ENCODE data around the gene SLC35E3. TPM values are rescaled to one million over a fixed set of nuclear protein-coding genes. Genes with fewer than 3 reads are reported as not detected.

SLC35E3 gene
- total and polyA plus RNA-seq, 2 of the 13 experiments (the other 11 are each of a cell fraction or from before 2014, with no cell fraction given) = 13.0 to 22.1 TPM

DNA sequence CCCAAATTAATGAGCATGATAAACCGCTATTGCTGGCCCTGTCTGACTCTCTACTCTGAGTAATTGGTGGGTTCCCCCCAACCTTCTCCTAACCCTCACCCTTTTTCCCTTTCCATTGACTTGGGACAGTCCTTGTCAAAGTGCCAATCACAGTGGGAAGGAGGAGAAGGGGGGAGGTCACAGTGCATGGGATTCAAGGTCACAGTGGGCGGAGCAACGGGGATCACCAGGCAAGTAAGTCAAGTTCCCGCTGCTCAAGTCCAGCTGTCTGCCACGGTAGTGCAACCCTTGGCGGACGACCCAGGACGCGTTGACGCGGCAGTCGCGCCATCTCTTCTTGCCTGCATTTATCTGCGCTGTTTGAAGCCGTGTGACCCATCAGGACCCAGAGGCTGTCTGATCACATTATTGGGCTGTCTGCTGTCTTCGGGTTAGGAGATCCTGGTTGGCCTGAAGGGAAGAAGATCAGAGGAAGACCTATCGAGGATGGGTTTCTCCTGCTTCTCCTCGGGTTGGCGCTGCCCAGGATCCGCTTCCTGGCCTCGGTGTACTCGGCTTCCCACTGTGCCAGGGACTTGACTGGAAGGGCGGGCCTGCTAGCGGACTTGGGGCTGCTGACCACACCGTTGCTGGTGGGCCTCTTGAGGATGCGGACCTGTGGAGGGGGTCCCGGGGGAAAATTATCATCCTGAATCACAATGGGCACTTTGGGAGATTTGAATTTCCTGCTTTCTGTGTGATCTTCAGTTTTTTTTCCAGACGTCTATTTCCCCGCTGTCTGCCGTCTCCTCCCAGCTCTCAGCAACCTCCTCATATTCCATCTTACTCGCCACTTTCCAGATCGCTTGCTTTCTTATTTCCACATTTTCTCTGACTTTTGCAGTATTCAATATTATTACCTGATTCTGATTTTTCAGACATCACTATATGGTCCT lies 58.9 kb downstream of the SLC35E3 start (continued):
- TF ChIP-seq FOXK1 (CRISPR knock-in tag; IDR thresholded peaks at IDR 0.05; ENCODE audit: borderline replicate concordance, low read depth) (no peak; the same call in 1 of the 2 replicates), YEATS4 (CRISPR knock-in tag; IDR thresholded peaks at IDR 0.05; ENCODE audit: borderline replicate concordance) (peak; percentile 81), SETDB1 (CRISPR knock-in tag; IDR thresholded peaks at IDR 0.05; ENCODE audit: borderline replicate concordance) (no peak), ZNF160 (CRISPR knock-in tag; IDR thresholded peaks at IDR 0.05) (peak; percentile 74; the same call in 1 of the 2 replicates), KLF15 (CRISPR knock-in tag; IDR thresholded peaks at IDR 0.05; ENCODE audit: borderline replicate concordance) (no peak), HHEX (CRISPR knock-in tag; IDR thresholded peaks at IDR 0.05) (no peak), ZNF317 (CRISPR knock-in tag; IDR thresholded peaks at IDR 0.05) (peak; percentile 71; the same call in 1 of the 2 replicates), FOXA3 (CRISPR knock-in tag; IDR thresholded peaks at IDR 0.05) (peak; percentile 66), BHLHE40 (IDR thresholded peaks at IDR 0.05; ENCODE audit: low read length) (peak; percentile 23; the same call in 1 of the 2 replicates), ADNP (CRISPR knock-in tag; IDR thresholded peaks at IDR 0.05) (no peak), ZNF782 (CRISPR knock-in tag; IDR thresholded peaks at IDR 0.05; ENCODE audit: borderline replicate concordance) (peak; percentile 69; the same call in 1 of the 2 replicates)
- TF ChIP-seq, protein P1, sequence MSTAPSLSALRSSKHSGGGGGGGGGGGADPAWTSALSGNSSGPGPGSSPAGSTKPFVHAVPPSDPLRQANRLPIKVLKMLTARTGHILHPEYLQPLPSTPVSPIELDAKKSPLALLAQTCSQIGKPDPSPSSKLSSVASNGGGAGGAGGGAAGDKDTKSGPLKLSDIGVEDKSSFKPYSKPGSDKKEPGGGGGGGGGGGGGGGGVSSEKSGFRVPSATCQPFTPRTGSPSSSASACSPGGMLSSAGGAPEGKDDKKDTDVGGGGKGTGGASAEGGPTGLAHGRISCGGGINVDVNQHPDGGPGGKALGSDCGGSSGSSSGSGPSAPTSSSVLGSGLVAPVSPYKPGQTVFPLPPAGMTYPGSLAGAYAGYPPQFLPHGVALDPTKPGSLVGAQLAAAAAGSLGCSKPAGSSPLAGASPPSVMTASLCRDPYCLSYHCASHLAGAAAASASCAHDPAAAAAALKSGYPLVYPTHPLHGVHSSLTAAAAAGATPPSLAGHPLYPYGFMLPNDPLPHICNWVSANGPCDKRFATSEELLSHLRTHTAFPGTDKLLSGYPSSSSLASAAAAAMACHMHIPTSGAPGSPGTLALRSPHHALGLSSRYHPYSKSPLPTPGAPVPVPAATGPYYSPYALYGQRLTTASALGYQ (CRISPR knock-in tag; IDR thresholded peaks at IDR 0.05) = peak; percentile 52; the same call in 1 of the 2 replicates
- TF ChIP-seq, protein P2, sequence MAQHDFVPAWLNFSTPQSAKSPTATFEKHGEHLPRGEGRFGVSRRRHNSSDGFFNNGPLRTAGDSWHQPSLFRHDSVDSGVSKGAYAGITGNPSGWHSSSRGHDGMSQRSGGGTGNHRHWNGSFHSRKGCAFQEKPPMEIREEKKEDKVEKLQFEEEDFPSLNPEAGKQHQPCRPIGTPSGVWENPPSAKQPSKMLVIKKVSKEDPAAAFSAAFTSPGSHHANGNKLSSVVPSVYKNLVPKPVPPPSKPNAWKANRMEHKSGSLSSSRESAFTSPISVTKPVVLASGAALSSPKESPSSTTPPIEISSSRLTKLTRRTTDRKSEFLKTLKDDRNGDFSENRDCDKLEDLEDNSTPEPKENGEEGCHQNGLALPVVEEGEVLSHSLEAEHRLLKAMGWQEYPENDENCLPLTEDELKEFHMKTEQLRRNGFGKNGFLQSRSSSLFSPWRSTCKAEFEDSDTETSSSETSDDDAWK (CRISPR knock-in tag; IDR thresholded peaks at IDR 0.05) = no peak
- TF ChIP-seq, protein P3, sequence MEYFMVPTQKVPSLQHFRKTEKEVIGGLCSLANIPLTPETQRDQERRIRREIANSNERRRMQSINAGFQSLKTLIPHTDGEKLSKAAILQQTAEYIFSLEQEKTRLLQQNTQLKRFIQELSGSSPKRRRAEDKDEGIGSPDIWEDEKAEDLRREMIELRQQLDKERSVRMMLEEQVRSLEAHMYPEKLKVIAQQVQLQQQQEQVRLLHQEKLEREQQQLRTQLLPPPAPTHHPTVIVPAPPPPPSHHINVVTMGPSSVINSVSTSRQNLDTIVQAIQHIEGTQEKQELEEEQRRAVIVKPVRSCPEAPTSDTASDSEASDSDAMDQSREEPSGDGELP (IDR thresholded peaks at IDR 0.05; ENCODE audit: borderline replicate concordance, low read depth) = peak; percentile 94
- TF ChIP-seq, protein P4, sequence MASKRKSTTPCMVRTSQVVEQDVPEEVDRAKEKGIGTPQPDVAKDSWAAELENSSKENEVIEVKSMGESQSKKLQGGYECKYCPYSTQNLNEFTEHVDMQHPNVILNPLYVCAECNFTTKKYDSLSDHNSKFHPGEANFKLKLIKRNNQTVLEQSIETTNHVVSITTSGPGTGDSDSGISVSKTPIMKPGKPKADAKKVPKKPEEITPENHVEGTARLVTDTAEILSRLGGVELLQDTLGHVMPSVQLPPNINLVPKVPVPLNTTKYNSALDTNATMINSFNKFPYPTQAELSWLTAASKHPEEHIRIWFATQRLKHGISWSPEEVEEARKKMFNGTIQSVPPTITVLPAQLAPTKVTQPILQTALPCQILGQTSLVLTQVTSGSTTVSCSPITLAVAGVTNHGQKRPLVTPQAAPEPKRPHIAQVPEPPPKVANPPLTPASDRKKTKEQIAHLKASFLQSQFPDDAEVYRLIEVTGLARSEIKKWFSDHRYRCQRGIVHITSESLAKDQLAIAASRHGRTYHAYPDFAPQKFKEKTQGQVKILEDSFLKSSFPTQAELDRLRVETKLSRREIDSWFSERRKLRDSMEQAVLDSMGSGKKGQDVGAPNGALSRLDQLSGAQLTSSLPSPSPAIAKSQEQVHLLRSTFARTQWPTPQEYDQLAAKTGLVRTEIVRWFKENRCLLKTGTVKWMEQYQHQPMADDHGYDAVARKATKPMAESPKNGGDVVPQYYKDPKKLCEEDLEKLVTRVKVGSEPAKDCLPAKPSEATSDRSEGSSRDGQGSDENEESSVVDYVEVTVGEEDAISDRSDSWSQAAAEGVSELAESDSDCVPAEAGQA (IDR thresholded peaks at IDR 0.05; ENCODE audit: low read depth) = no peak
- TF ChIP-seq, protein P4 (CRISPR knock-in tag; IDR thresholded peaks at IDR 0.05; ENCODE audit: borderline replicate concordance) = no peak
- TF ChIP-seq, protein P5, sequence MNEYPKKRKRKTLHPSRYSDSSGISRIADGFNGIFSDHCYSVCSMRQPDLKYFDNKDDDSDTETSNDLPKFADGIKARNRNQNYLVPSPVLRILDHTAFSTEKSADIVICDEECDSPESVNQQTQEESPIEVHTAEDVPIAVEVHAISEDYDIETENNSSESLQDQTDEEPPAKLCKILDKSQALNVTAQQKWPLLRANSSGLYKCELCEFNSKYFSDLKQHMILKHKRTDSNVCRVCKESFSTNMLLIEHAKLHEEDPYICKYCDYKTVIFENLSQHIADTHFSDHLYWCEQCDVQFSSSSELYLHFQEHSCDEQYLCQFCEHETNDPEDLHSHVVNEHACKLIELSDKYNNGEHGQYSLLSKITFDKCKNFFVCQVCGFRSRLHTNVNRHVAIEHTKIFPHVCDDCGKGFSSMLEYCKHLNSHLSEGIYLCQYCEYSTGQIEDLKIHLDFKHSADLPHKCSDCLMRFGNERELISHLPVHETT (CRISPR knock-in tag; conservative IDR thresholded peaks at IDR 0.05) = peak; percentile 65; the same call in 1 of the 2 replicates

Data from HepG2 (cell line).